ENCODE measurements around the gene SUN2.

GRCh38 chr22:38705235-38706100 lies 50.3 kb downstream of the SUN2 start, which contains the start of gene GTPBP1:
- no peak for TF ChIP-seq CTCF (IDR thresholded peaks at IDR 0.05)
- TF ChIP-seq EZH2 (IDR thresholded peaks at IDR 0.05) = no peak
- no peak for TF ChIP-seq EZH2phosphoT487 (IDR thresholded peaks at IDR 0.05)
